Stimulated activated CD8-positive, alpha-beta memory T cell treated with anti-CD3 and anti-CD28 coated beads, Interleukin-2, amount 100 ng/mL, for 48 hours (primary cell): ENCODE results near the gene NDUFC2.
A peak's percentile ranks its signal among the peaks of the same experiment; 100 is the strongest.
"Not testable (repeated sequence)": the region's sequence is repeated elsewhere in the genome, so short reads cannot be mapped to it uniquely, and the experiment has no call there.

Source experiments
- DNase-seq, 2 donors: peaks; one replicate each; pipeline ENCODE4 v3.0.0-alpha.2; 2020; ENCODE audit warnings: low read depth in 2 of 2

Gene NDUFC2

DNA sequence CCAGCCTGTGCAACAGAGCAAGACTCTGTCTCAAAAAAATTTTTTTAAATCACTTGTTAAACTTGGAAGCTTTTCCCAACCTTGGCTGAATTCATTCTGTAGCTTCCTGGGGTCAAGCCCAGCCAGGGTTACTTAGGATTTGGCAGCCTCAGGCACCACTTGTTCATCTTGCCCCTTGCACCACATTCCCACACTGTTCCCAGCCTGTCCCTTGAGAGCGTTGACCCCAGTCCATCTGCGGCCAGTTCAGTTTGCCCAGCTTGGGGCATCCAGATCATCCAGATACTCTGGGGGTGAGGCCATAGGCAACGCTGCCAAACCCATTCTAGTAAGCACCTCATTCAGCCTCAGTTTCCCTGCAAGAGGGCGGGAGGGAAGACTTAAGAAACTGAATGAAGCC is 24.7 kb downstream of the NDUFC2 start:
- no peak for DNase-seq

- DNase-seq: no peak
These were observed 28.5 kb downstream of the NDUFC2 start for GRCh38 chr11:78050964-78051831.

DNA sequence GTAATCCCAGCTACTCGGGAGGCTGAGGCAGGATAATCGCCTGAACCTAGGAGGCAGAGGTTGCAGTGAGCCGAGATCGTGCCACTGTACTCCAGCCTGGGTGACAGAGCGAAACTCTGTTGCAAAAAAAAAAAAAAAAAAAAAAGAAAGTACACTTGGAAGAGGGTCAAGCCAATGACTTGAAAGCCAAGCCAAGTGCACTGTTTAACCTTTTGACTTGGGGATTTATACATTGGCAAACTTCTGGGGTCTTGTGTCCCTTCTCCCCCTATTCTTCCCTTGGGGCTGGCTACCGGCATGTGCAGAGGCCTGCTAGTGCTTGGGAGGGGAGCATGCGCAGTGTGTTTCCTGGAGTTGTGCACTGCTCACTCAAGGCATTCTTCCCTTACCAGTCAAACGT is 30.3 kb downstream of the NDUFC2 start:
- no peak for DNase-seq

DNA sequence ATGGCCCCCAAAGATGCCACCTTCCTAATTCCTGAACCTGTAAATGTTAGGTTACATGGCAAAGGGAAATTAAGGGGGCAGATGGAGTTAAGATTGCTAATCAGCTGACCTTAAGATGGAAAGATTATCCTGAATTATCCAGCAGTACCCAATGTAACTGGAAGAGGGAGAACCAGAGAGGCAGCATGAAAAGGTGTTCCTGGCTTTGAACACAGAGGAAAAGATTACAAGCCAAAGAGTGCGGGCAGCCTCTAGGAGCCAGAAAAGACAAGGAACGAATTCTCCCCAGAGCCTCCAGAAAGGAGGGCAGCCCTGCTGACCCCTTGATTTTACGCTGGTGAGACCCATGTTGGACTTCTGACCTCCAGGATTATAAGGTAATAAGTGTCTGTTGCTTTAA is 31.1 kb downstream of the NDUFC2 start:
- no peak for DNase-seq

DNA sequence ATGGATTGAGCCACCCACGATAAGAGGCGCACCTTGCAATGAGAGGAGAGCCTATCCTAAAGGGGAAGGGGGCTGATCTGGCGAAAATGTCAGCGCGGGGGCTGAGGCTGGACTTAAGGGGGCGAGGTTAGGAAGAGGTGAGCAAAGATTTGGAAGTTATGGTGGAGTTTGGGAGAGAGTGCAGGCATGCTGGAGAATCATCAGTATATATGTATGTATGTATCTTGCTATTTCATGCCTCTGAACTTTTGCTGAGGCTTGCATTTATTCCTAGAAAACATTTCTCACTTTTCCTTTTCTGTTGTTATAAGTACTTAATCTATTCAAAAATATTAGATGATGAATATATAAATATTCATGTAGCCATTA is 33.2 kb downstream of the NDUFC2 start:
- no peak for DNase-seq

- peak; percentile 67 to 68 for DNase-seq
These were observed 33.7 kb downstream of the NDUFC2 start for GRCh38 chr11:78045851-78046485.

- DNase-seq: no peak
These were observed 35.0 kb downstream of the NDUFC2 start for GRCh38 chr11:78044706-78045105.

GRCh38 chr11:78041843-78042440 is 37.7 kb downstream of the NDUFC2 start:
- no peak for DNase-seq

DNA sequence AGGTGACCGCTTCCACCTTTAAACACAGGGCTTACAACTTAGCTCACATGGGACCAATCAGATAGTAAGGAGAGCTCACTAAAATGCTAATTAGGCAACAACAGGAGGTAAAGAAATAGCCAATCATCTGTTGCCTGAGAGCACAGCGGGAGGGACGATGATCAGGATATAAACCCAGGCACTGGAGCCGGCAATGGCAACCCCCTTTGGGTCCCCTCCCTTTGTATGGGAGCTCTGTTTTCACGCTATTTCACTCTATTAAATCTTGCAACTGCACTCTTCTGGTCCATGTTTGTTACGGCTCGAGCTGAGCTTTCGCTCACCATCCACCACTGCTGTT is 38.3 kb downstream of the NDUFC2 start:
- not testable (repeated sequence) for DNase-seq

GRCh38 chr11:78040691-78041379 is 38.8 kb downstream of the NDUFC2 start:
- DNase-seq: no peak

DNA sequence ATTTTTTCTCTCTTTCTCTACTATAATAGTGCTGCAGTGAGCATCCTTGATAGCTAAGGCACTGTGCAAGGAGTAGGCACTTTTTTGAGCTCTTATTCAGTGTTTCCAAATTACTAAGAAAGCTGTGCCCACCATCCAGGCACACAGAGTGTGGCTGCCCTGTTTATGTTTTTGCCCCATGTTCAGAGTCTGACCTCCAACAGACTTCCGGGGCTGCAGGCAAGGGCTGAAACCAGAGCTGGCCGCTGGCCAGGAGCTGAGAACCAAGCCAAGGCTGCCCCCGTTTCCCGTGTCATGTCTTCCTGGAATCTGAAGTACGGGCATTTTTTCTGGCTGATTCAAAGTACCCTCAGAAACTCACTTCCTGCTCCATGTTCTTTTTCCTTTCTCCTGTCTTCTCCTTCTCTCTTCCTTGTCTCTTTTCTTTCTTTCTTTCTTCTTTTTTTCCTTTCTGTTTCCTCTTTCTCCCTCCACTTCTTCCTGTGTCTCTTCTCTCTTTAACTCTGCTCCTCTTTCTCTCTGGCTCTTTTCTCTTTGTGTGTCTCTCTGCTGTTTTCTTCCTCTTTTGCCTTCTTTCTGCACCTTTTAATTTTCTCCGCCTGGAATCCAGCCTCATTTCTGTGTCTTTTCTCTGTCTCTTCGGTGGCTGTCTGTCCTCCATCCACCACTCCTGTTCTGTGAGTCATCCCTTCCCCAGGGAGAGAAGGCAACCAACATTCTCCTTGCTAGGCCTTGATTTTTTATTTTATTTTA is 39.6 kb downstream of the NDUFC2 start:
- peak; percentile 39 to 40 for DNase-seq

DNA sequence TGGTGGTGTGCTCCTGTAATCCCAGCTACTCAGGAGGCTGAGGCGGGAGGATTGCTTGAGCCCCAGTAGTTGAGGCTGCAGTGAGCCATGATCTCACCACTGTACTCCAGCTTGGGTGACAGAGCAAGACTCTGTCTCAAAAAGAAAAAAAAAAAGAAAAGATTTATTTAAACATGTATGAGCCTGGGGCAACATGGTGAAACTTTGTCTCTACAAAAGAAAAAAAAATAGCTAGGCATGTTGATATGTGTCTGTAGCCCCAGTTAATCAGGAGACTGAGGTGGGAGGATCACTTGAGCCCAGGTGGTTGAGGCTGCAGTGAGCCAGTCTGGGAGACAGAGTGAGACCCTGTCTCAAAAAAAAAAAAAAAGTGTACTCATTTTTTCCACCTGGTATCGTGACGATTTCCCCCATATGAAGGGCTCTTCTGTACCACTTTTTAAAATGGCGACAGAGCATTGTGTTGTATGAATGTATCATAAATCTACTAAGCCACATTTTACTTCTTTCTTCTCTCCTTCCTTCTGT is 40.2 kb downstream of the NDUFC2 start:
- no peak for DNase-seq

- DNase-seq: no peak
These were observed 40.9 kb downstream of the NDUFC2 start for GRCh38 chr11:78038697-78039313.

DNA sequence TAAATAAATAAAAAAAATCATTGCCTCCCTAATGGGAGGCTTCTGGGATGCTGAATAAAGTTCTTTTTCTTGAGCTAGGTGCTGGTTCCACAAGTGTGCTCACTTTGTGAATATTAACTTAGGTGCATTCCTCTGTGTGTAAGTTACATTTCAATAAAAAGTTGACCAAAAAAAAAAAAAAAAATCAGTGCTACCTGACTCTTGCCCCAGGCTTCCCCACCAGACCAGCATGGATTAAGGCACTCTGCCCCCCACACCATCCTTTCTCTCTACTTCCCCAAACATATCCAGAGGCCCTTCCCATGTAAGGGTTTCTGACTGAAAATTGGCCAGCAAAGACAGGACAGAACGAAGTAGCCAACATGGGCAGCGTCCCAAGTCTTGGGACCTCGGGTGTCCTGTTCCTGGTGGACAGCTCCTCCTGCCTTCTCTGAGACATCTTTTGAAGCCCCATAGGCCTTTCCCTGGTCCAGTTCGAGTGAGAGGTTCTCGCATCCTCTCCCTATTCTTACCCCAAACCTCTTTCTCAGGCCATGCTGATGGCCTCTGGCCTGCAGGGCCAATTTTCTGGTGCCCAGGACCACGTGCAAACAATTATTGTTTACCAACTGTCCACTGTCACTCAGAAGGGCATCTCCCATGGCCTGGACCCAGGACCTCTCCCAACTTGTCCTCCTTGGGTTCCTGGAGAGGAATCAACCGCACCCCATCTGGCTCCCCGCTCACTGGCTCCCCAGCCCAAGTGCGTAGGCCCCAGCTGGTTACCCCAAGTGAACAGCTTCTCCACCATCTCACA is 41.6 kb downstream of the NDUFC2 start:
- no peak for DNase-seq

GRCh38 chr11:78037056-78037455 is 42.6 kb downstream of the NDUFC2 start:
- no peak for DNase-seq

DNA sequence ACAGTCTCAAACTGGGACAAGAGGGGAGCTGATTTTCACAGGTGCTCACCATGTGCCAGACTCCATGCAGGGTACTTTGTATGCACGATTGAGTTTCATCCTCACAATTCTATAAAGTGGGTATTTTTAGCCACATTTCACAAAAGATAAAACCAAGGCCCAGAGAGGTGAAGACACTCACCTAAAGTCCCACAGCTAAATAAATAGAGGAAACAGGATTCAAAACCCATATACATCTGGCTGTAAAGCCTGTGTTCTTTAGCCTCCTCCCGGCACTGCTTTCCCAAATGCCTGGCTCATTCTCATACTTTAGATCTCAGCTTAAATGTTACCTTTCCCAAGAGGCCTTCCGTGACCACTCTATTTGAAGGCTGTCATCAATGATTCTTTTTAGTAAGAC is 43.3 kb downstream of the NDUFC2 start:
- no peak for DNase-seq

GRCh38 chr11:78034623-78035022 is 45.0 kb downstream of the NDUFC2 start:
- no peak for DNase-seq

DNA sequence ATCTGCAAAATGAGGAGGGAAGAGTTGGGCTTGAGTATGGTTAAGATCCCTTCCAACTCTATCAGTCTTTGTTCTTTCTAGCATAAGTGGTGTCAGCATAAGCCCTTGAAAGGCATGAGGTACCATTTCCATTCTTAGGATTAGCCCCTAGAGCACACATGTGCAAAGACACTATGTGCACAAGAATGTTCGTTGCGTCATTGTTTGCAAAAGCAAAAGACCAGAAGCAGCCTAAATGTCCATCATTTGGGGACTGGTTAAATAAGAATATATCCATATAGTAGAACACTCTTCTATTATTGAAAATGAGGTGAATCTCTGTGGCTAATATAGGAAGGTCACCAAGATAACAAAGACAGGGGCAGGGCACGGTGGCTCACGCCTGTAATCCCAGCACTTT is 46.6 kb downstream of the NDUFC2 start:
- no peak for DNase-seq

- no peak for DNase-seq
These were observed 47.6 kb downstream of the NDUFC2 start for GRCh38 chr11:78032090-78032489.

DNA sequence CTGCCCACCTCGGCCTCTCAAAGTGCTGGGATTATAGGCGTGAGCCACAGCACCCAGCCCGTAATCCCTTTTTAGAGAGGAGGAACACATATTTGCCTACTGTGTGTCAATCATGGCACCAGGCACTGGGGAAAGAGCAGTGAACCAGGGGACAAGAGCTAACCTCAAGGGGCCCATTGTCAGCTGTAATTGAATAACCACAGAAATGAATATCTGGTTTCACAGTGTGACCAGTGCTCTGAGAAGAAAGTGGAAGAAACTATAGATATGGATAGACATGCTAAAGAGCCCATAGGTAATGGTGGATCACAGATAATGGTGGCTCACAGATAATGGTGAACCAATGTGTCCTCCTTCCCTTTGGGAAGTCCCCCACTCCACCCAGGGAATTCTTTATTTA is 48.0 kb downstream of the NDUFC2 start:
- no peak for DNase-seq
